Neural progenitor cell (in vitro differentiated cells): ENCODE results near the gene STRIP1. TPM values are rescaled to one million over a fixed set of nuclear protein-coding genes. Genes with fewer than 3 reads are reported as not detected.

Source experiments
- DNase-seq: peaks from one replicate; pipeline ENCODE4 v3.0.0-alpha.2; 2016; ENCODE audit warnings: low spot score
- H2AFZ ChIP-seq: fragments of 200-600 bp; sonication (generic); replicated peaks from 2 replicates; pipeline ENCODE4 v1.6.1; 2016; ENCODE audit warnings: antibody characterized with exemption
- H3F3A ChIP-seq: fragments of 200-600 bp; sonication (generic); 2 replicates; pipeline ENCODE4 v1.6.1; 2016; ENCODE audit warnings: antibody characterized with exemption, low read depth
- H3K27ac ChIP-seq: fragments of 200-600 bp; sonication (generic); 2 replicates; pipeline ENCODE4 v1.5.1; 2016; ENCODE audit warnings: mild to moderate bottlenecking
- H3K27me3 ChIP-seq: fragments of 200-600 bp; sonication (generic); 2 replicates; pipeline ENCODE4 v1.6.1; 2016; ENCODE audit warnings: mild to moderate bottlenecking, moderate library complexity
- H3K36me3 ChIP-seq: fragments of 200-600 bp; sonication (generic); 2 replicates; pipeline ENCODE4 v1.5.1; 2016
- H3K4me1 ChIP-seq: fragments of 200-600 bp; sonication (generic); 2 replicates; pipeline ENCODE4 v1.6.1; 2016; ENCODE audit warnings: mixed run types
- H3K4me2 ChIP-seq: fragments of 200-600 bp; sonication (generic); 2 replicates; pipeline ENCODE4 v1.6.1; 2016
- H3K4me3 ChIP-seq: fragments of 200-600 bp; sonication (generic); 2 replicates; pipeline ENCODE4 v1.5.1; 2016
- H3K79me2 ChIP-seq: fragments of 200-600 bp; sonication (generic); 2 replicates; pipeline ENCODE4 v1.6.1; 2016; ENCODE audit warnings: low read depth
- H3K9ac ChIP-seq: fragments of 200-600 bp; sonication (generic); 2 replicates; pipeline ENCODE4 v1.6.1; 2016
- H3K9me3 ChIP-seq: fragments of 200-600 bp; sonication (generic); 2 replicates; pipeline ENCODE4 v1.5.1; 2016; ENCODE audit warnings: low read depth
- H4K20me1 ChIP-seq: fragments of 200-600 bp; sonication (generic); 2 replicates; pipeline ENCODE4 v1.6.1; 2016; ENCODE audit warnings: low read depth
- H3K27ac Mint-ChIP-seq: 3 replicates; pipeline ENCODE4 v1.8.0; 2021; ENCODE audit warnings: mixed read lengths
- H3K27me3 Mint-ChIP-seq: 2 replicates; pipeline ENCODE4 v1.8.0; 2022; ENCODE audit warnings: low read depth, mild to moderate bottlenecking, inconsistent platforms, moderate library complexity, mixed read lengths; ENCODE audit not compliant: insufficient read depth
- H3K36me3 Mint-ChIP-seq: 3 replicates; pipeline ENCODE4 v1.8.0; 2021; ENCODE audit warnings: mixed read lengths
- H3K4me1 Mint-ChIP-seq: 3 replicates; pipeline ENCODE4 v1.8.0; 2021; ENCODE audit warnings: mixed read lengths
- H3K4me3 Mint-ChIP-seq: 3 replicates; pipeline ENCODE4 v1.8.0; 2021; ENCODE audit warnings: mild to moderate bottlenecking, moderate library complexity, mixed read lengths
- H3K9me3 Mint-ChIP-seq: 3 replicates; pipeline ENCODE4 v1.8.0; 2020; ENCODE audit warnings: mixed read lengths
- EZH2 ChIP-seq: fragments of 200-600 bp; sonication (generic); IDR thresholded peaks from 2 replicates; pipeline ENCODE4 v1.6.1; 2017; ENCODE audit warnings: antibody characterized with exemption, mild to moderate bottlenecking, moderate library complexity
- EZH2phosphoT487 ChIP-seq: fragments of 200-600 bp; sonication (generic); IDR thresholded peaks from 2 replicates; pipeline ENCODE4 v1.6.1; 2017; ENCODE audit warnings: antibody characterized with exemption
- total RNA-seq: library from RNA; depleted of rRNA; stranded (reverse); fragments of >200 nt; gene quantifications from 2 replicates; pipeline ENCODE4 v1.2.3, GENCODE V29; 2015; ENCODE audit warnings: low replicate concordance
- TF ChIP-seq, protein P1 (sequence below): fragments of 200-600 bp; sonication (generic); IDR thresholded peaks from 2 replicates; pipeline ENCODE4 v1.5.1; 2017; ENCODE audit warnings: antibody characterized with exemption, mild to moderate bottlenecking

Gene STRIP1
- total RNA-seq, 1 donor from 2014 or later: 55.0 TPM

- no peak overlapping the region for H3K4me3 Mint-ChIP-seq
- no peak overlapping the region for H2AFZ ChIP-seq
- TF ChIP-seq EZH2 (no peak), EZH2phosphoT487 (no peak)
- TF ChIP-seq, protein P1, sequence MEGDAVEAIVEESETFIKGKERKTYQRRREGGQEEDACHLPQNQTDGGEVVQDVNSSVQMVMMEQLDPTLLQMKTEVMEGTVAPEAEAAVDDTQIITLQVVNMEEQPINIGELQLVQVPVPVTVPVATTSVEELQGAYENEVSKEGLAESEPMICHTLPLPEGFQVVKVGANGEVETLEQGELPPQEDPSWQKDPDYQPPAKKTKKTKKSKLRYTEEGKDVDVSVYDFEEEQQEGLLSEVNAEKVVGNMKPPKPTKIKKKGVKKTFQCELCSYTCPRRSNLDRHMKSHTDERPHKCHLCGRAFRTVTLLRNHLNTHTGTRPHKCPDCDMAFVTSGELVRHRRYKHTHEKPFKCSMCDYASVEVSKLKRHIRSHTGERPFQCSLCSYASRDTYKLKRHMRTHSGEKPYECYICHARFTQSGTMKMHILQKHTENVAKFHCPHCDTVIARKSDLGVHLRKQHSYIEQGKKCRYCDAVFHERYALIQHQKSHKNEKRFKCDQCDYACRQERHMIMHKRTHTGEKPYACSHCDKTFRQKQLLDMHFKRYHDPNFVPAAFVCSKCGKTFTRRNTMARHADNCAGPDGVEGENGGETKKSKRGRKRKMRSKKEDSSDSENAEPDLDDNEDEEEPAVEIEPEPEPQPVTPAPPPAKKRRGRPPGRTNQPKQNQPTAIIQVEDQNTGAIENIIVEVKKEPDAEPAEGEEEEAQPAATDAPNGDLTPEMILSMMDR: no peak
- no peaks in the 10 kb centered on the region for H3K9me3 ChIP-seq
- peaks cover 2% of the 10 kb centered on the region for H3K27me3 Mint-ChIP-seq
- peaks cover 7% of the 10 kb centered on the region for H3K4me1 ChIP-seq
- H3K79me2 ChIP-seq: peaks cover 99% of the 10 kb centered on the region
- no peaks in the 10 kb centered on the region for H3K27me3 ChIP-seq
- H3K36me3 Mint-ChIP-seq: peaks cover 12% of the 10 kb centered on the region
- H3K27ac Mint-ChIP-seq: no peak overlapping the region
- peaks cover 57% of the 10 kb centered on the region for H4K20me1 ChIP-seq
- no peak overlapping the region for H3K4me3 ChIP-seq
- no peak for DNase-seq
- H3K27ac ChIP-seq: no peak overlapping the region
- no peak overlapping the region for H3K9ac ChIP-seq
- H3K9me3 Mint-ChIP-seq: no peaks in the 10 kb centered on the region
- peaks cover 29% of the 10 kb centered on the region for H3K4me1 Mint-ChIP-seq
- H3F3A ChIP-seq: peaks cover 7% of the 10 kb centered on the region
- peaks cover 4% of the 10 kb centered on the region for H3K36me3 ChIP-seq
- no peak overlapping the region for H3K4me2 ChIP-seq
Observed at GRCh38 chr1:109997867-109998229, 36.6 kb upstream of the STRIP1 start.

GRCh38 chr1:110002695-110003094 lies 31.7 kb upstream of the STRIP1 start:
- H2AFZ ChIP-seq: no peak overlapping the region
- H3K9me3 ChIP-seq: no peaks in the 10 kb centered on the region
- H3K4me1 ChIP-seq: peaks cover 47% of the 10 kb centered on the region
- peaks cover 55% of the 10 kb centered on the region for H4K20me1 ChIP-seq
- no peak for TF ChIP-seq EZH2phosphoT487
- no peak for TF ChIP-seq EZH2
- TF ChIP-seq, protein P1: no peak
- H3F3A ChIP-seq: peaks cover 27% of the 10 kb centered on the region
- Mint-ChIP-seq H3K27ac (no peak overlapping the region), H3K4me3 (no peak overlapping the region), H3K4me1 (peaks cover 51% of the 10 kb centered on the region), H3K36me3 (no peaks in the 10 kb centered on the region), H3K27me3 (peaks cover 2% of the 10 kb centered on the region), H3K9me3 (no peaks in the 10 kb centered on the region)
- H3K79me2 ChIP-seq: peaks cover 98% of the 10 kb centered on the region
- H3K9ac ChIP-seq: no peak overlapping the region
- H3K27ac ChIP-seq: no peak overlapping the region
- peaks cover 4% of the 10 kb centered on the region for H3K36me3 ChIP-seq
- no peak for DNase-seq
- no peak overlapping the region for H3K4me2 ChIP-seq
- H3K4me3 ChIP-seq: no peak overlapping the region
- H3K27me3 ChIP-seq: no peaks in the 10 kb centered on the region

DNA sequence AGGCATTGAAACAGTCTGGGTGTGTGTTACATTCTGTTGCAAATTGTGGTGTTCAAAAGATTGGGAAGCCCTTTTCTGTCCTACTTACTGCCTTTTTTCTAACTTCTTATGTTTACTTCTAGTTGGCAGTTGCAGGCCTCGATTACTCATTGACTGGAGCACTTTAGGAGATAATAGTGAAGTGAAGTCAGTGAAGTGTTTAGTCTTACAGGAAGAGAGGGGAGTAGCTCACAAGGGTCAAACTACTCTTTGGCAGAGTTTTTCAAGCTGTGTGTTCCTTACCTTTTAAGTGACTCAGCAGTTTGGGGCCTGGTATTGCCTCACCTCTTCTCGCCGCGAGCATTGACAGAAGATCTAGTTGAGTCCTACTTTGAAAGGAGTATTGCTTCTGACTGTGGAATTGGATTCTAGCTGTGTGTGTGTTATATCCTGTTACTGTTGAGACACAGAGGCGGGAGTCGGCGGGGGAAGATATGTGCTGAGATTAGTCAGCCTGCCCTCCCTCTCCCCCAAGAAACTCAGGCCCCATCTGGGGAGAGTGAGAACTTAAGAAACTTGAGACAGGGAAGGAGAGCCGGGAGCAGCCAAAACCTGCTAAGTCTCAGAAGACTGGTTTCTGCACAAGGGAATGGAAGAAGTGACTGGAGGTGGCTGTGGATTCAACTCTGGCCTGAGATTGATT lies 30.5 kb upstream of the STRIP1 start:
- DNase-seq: peak; percentile 65
- Histone ChIP-seq H3K27me3 (no peaks in the 10 kb centered on the region), H3F3A (peaks cover 27% of the 10 kb centered on the region), H3K9me3 (no peaks in the 10 kb centered on the region), H3K4me3 (peak overlapping the region; percentile 6), H3K36me3 (peaks cover 4% of the 10 kb centered on the region), H3K4me2 (peak overlapping the region; percentile 63), H3K9ac (no peak overlapping the region), H3K4me1 (peaks cover 48% of the 10 kb centered on the region), H4K20me1 (peaks cover 66% of the 10 kb centered on the region), H3K27ac (peak overlapping the region; percentile 55), H2AFZ (no peak overlapping the region), H3K79me2 (peaks cover 97% of the 10 kb centered on the region)
- TF ChIP-seq EZH2phosphoT487 (no peak), EZH2 (no peak)
- TF ChIP-seq, protein P1: no peak
- Mint-ChIP-seq H3K27ac (peak overlapping the region; percentile 36), H3K36me3 (no peaks in the 10 kb centered on the region), H3K9me3 (no peaks in the 10 kb centered on the region), H3K4me1 (peaks cover 50% of the 10 kb centered on the region), H3K27me3 (peaks cover 2% of the 10 kb centered on the region), H3K4me3 (peak overlapping the region; percentile 2)
